Endothelial cell of umbilical vein (primary cell): Measurements from ENCODE around the gene POLE. TPM values are rescaled to one million over a fixed set of nuclear protein-coding genes. Genes with fewer than 3 reads are reported as not detected.

Source experiments
- BruUV-seq: library from RNA; stranded (reverse); fragments of 400-500 nt; replicated peaks from 2 replicates; lab custom pipeline; 2021; lab: Mats Ljungman, UMichigan
- CTCF ChIA-PET: fragments of 300-600, 350-600 bp; sonication (Branson Sonifier 250); formaldehyde crosslinking; loops from one replicate; lab custom pipeline; 2021; ENCODE audit warnings: antibody characterized with exemption, inconsistent platforms; lab: Charles Lee
- POLR2A ChIA-PET: fragments of 300-600, 350-600 bp; sonication (Branson Sonifier 250); formaldehyde crosslinking; loops from one replicate; lab custom pipeline; 2021; ENCODE audit warnings: antibody characterized with exemption, inconsistent platforms; lab: Charles Lee
- DNase-seq: peaks from one replicate; pipeline ENCODE4 v3.0.0-alpha.2; 2011; ENCODE audit warnings: low read depth, low spot score
- FAIRE-seq: peaks from 2 replicates; lab custom pipeline; 2011; peaks lifted over from hg19 to GRCh38; lab: Jason Lieb, UNC
- H2AFZ ChIP-seq: 2 replicates; pipeline ENCODE4 v1.6.0; 2012; ENCODE audit warnings: low read depth, low read length, control low read depth, inconsistent platforms
- H3K27ac ChIP-seq: 2 replicates; pipeline ENCODE4 v1.5.1; 2011; ENCODE audit warnings: low read depth, mild to moderate bottlenecking, control low read depth, low read length, moderate library complexity; ENCODE audit not compliant: insufficient read depth
- H3K27me3 ChIP-seq, 2 experiments: 2 replicates each; pipeline versions ENCODE4 v1.6.0 to v1.6.1; 2011; ENCODE audit warnings: low read length in 2 of 2, mixed read lengths in 1 of 2; ENCODE audit not compliant: control insufficient read depth in 2 of 2, insufficient read depth in 2 of 2
- H3K36me3 ChIP-seq, 2 experiments: 2 replicates in 1 of 2; 3 replicates in 1 of 2; pipeline ENCODE4 v1.5.1; 2011; ENCODE audit warnings: low read length in 2 of 2, mild to moderate bottlenecking in 1 of 2, moderate library complexity in 1 of 2; ENCODE audit not compliant: control insufficient read depth in 2 of 2, insufficient read depth in 2 of 2; ENCODE audit errors: extremely low read depth in 1 of 2
- H3K4me1 ChIP-seq: 3 replicates; pipeline ENCODE4 v1.5.1; 2011; ENCODE audit warnings: mild to moderate bottlenecking, low read length; ENCODE audit not compliant: control insufficient read depth, insufficient read depth; ENCODE audit errors: extremely low read depth
- H3K4me2 ChIP-seq: 2 replicates; pipeline ENCODE4 v1.6.1; 2011; ENCODE audit warnings: low read length, control low read depth, mixed read lengths; ENCODE audit not compliant: insufficient read depth
- H3K4me3 ChIP-seq, 3 experiments: fragments of 200-600 bp in 1 of 3; sonication (generic), shearing (Covaris generic) in 1 of 3; replicated peaks in 1 of 3; 2 replicates each; pipeline ENCODE4 v1.5.1; 2011 to 2016; ENCODE audit warnings: control low read depth in 3 of 3, low read length in 3 of 3, mild to moderate bottlenecking in 2 of 3, inconsistent platforms in 1 of 3, low read depth in 1 of 3, moderate library complexity in 1 of 3; ENCODE audit not compliant: insufficient read depth in 1 of 3
- H3K79me2 ChIP-seq: 2 replicates; pipeline ENCODE4 v1.6.0; 2012; ENCODE audit warnings: low read length, inconsistent platforms; ENCODE audit not compliant: control insufficient read depth, insufficient read depth
- H3K9ac ChIP-seq: replicated peaks from 2 replicates; pipeline ENCODE3; 2011; ENCODE audit warnings: low read length, control low read depth; ENCODE audit not compliant: insufficient read depth; ENCODE audit errors: extremely low read depth
- H3K9me1 ChIP-seq: replicated peaks from 3 replicates; pipeline ENCODE4 v1.6.0; 2011; ENCODE audit warnings: mild to moderate bottlenecking, low read length; ENCODE audit not compliant: control insufficient read depth, insufficient read depth; ENCODE audit errors: extremely low read depth
- H3K9me3 ChIP-seq: replicated peaks from 2 replicates; pipeline ENCODE4 v1.5.1; 2012; ENCODE audit warnings: low read length, inconsistent platforms; ENCODE audit not compliant: control insufficient read depth, insufficient read depth
- H4K20me1 ChIP-seq: replicated peaks from 2 replicates; pipeline ENCODE3; 2011; ENCODE audit warnings: mild to moderate bottlenecking, low read length; ENCODE audit not compliant: control insufficient read depth, insufficient read depth; ENCODE audit errors: extremely low read depth
- FOS ChIP-seq: IDR thresholded peaks from 2 replicates; pipeline ENCODE4 v1.6.1; 2011; ENCODE audit warnings: mild to moderate bottlenecking, low read length, moderate library complexity, borderline replicate concordance; ENCODE audit not compliant: insufficient read depth
- JUN ChIP-seq: IDR thresholded peaks from 2 replicates; pipeline ENCODE4 v1.6.1; 2011; ENCODE audit warnings: borderline replicate concordance, low read depth; ENCODE audit not compliant: insufficient read length, insufficient read depth
- MYC ChIP-seq: IDR thresholded peaks from one replicate; pipeline ENCODE4 v1.6.1; 2011; ENCODE audit warnings: mild to moderate bottlenecking, low read depth, low read length
- POLR2AphosphoS5 ChIP-seq: IDR thresholded peaks from 2 replicates; pipeline ENCODE4 v1.6.1; 2012; ENCODE audit warnings: low read depth, mild to moderate bottlenecking, control low read depth, low read length, moderate library complexity; ENCODE audit not compliant: insufficient read depth
- dilution Hi-C: fragments of 300-500 bp; cut with MboI; formaldehyde crosslinking; loops from one replicate; pipeline ENCODE4 v1.15.0; 2019; ENCODE audit warnings: low sequenced_read_pairs; ENCODE audit not compliant: extremely low pct_ligation_motif_present
- intact Hi-C: fragments of 100-400 bp; cut with micrococcal nuclease; formaldehyde crosslinking; loops from one replicate; pipeline ENCODE4 v1.10.0; 2022
- polyA plus RNA-seq, 4 experiments: library from polyadenylated mRNA; depleted of rRNA in 3 of 4; stranded (reverse) in 3 of 4; unstranded in 1 of 4; fragments of >200 nt; gene quantifications; 2 replicates each; pipeline versions ENCODE4 v1.2.1 to v1.2.3, GENCODE V29; 2011 to 2012; ENCODE audit warnings: missing spikeins in 1 of 4
- total RNA-seq: library from RNA; stranded (reverse); gene quantifications from 2 replicates; pipeline ENCODE4 v1.2.3, GENCODE V29; 2021
- TF ChIP-seq, protein P1 (sequence below), 2 donors: IDR thresholded peaks; 1 replicate in 1 of 2; 2 replicates in 1 of 2; pipeline ENCODE4 v1.5.1; 2011; ENCODE audit warnings: low read length in 2 of 2, mild to moderate bottlenecking in 2 of 2, moderate library complexity in 2 of 2, control low read depth in 1 of 2, inconsistent platforms in 1 of 2, low read depth in 1 of 2; ENCODE audit not compliant: insufficient read depth in 1 of 2; ENCODE audit errors: extremely low read depth in 1 of 2
- TF ChIP-seq, protein P2 (sequence below): IDR thresholded peaks from 2 replicates; pipeline ENCODE4 v1.6.1; 2011; ENCODE audit not compliant: insufficient read depth, insufficient read length

The POLE gene
- total and polyA plus RNA-seq, 2 donors (not counting 3 experiments of a cell fraction or from before 2014, with no cell fraction given): 22.9 to 82.7 TPM

DNA sequence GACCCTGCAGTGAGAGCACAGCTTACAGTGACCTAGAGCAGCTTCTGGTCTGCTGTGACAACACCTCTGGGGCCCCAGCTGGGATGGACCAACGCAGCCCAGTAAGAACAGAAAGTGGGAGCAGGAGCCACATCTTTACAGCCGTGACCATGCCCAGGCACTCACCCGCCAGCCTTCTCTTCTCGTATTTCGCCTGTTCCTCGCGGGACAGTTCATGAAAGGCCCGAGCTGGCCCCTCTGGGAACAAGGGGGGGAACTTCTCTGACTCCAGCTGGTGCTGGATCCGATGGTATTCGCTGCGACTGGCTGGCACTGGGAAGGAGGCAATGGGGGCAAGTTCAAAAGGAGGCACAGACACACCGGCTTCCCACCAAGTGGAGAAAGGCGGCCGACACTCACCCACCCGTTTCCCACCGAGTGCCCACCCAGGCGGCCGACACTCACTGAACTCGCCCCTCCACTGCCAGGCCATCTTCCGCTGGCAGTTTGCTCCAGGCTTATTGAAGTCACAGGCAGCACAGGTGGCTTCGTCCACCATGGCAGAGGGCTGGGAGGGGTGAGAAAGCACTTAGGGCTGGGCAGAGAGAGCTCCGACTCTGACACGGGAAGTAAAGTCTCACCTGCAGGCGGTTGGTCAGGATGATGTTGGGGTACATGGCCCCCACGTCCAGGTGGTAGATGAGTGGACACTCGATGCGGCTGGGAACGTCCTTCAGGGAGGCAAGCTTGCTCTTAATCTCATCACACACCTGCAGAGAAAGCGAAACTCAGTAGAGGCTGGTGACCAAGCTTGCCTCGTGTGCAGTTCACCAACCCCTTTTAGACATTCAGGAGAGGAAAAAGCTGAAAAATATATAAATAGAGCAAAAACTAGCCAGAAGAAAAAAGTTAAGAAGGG, 18.7 kb downstream of the POLE start:
- H3K79me2 ChIP-seq: no peaks in the 10 kb centered on the region
- intact Hi-C loops: no loop called here
- H3K27me3 ChIP-seq: no peaks in the 10 kb centered on the region
- dilution Hi-C loops: no loop called here
- peaks cover 3 to 28% of the 10 kb centered on the region in 2 experiments for H3K36me3 ChIP-seq
- H3K9me3 ChIP-seq: no peaks in the 10 kb centered on the region
- FAIRE-seq (no peak), DNase-seq (no peak)
- no peak overlapping the region for H3K4me3 ChIP-seq
- no peak overlapping the region for H3K9ac ChIP-seq
- H3K27ac ChIP-seq: no peak overlapping the region
- H2AFZ ChIP-seq: no peak overlapping the region
- no TSS peak for BruUV-seq
- H4K20me1 ChIP-seq: no peaks in the 10 kb centered on the region
- POLR2A ChIA-PET: no interaction called here
- no peaks in the 10 kb centered on the region for H3K9me1 ChIP-seq
- CTCF ChIA-PET: interaction anchor here (1.6 kb wide), 1 partner anchor 54 kb away, joined by 3 read pairs; no protein-coding TSS in a partner anchor
- TF ChIP-seq, protein P1, sequence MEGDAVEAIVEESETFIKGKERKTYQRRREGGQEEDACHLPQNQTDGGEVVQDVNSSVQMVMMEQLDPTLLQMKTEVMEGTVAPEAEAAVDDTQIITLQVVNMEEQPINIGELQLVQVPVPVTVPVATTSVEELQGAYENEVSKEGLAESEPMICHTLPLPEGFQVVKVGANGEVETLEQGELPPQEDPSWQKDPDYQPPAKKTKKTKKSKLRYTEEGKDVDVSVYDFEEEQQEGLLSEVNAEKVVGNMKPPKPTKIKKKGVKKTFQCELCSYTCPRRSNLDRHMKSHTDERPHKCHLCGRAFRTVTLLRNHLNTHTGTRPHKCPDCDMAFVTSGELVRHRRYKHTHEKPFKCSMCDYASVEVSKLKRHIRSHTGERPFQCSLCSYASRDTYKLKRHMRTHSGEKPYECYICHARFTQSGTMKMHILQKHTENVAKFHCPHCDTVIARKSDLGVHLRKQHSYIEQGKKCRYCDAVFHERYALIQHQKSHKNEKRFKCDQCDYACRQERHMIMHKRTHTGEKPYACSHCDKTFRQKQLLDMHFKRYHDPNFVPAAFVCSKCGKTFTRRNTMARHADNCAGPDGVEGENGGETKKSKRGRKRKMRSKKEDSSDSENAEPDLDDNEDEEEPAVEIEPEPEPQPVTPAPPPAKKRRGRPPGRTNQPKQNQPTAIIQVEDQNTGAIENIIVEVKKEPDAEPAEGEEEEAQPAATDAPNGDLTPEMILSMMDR (IDR thresholded peaks at IDR 0.05; ENCODE audit: extremely low read depth in 1 of 2, insufficient read depth in 1 of 2, low read depth in 1 of 2, low read length in 2 of 2): no peak
- TF ChIP-seq MYC (no peak), JUN (no peak), POLR2AphosphoS5 (no peak), FOS (no peak)
- TF ChIP-seq, protein P2, sequence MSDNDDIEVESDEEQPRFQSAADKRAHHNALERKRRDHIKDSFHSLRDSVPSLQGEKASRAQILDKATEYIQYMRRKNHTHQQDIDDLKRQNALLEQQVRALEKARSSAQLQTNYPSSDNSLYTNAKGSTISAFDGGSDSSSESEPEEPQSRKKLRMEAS: no peak
- H3K4me1 ChIP-seq: peaks cover 3% of the 10 kb centered on the region
- H3K4me2 ChIP-seq: no peak overlapping the region
